ENCODE measurements around the gene NTSR2.

DNA sequence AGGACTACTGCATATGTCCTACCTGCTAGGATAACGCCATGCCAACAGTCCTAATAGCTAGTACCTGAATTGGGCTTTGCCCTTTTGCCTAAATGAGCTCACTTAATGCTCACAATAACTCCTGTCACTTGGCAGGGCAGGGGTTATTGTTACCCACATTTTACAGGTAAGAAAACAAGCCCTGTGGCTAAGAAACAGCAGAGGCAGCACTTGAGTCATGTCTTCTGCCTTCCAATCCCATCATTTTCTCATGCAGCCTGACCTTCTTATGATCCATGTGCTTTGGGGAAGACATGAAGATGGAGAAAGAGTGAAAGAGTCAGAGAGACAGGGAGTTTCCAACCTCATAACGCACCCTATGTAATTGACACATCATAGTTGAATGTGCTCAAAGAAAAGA lies 42.9 kb upstream of the NTSR2 start:
- TF ChIP-seq POLR2AphosphoS5 (IDR thresholded peaks at IDR 0.05; ENCODE audit: borderline replicate concordance, low read depth, low read length) (no peak), EZH2 (IDR thresholded peaks at IDR 0.05) (no peak), FOXP2 (optimal IDR thresholded peaks at IDR 0.05; ENCODE audit: control extremely low read depth, extremely low read length, insufficient read depth) (no peak)
